DMS 273 (cell line): Measurements from ENCODE around the gene NABP1.
A peak's percentile ranks its signal among the peaks of the same experiment; 100 is the strongest.

ENCODE experiments used
- DNase-seq: peaks from one replicate; lab custom pipeline; 2025; ENCODE audit not compliant: unreplicated experiment; lab: John Stamatoyannopoulos, UW

NABP1 gene

DNA sequence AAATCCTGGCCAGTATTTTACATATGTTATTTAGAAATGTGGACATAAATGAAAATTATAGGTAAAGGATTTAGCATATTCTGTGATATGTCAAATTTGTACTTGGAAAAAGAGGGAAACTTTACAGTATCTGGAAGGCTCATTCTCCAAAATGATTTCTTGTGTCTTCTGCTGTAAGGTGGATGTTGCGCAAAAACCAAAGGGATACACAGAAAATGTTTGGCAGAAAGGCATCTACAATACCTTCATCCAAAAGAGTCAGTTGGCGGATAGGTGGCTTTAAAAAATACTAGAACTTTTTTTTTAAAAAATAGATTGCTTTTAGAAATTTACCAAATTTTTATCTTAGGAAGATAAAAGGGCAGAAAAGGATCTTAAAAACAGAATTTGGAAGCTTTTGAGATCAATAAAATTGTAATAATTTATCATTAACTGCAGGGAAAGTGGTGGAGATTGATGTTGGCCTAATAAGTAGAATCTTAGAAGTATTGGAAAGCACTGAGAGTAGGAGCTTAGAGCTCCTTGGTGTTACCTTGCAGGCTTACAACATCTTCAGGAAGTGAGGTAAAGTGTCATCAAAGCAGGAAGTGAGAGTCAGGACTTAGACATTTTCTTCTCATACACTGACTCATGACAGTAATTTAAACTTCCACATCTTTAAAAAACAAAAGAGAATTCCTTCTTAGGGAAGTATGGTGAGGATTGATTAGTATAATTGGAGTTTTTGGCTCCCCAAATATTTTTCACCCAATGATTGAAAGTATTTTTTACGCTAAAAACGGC is 2.1 kb downstream of the NABP1 start:
- peak; percentile 10 for DNase-seq

DNA sequence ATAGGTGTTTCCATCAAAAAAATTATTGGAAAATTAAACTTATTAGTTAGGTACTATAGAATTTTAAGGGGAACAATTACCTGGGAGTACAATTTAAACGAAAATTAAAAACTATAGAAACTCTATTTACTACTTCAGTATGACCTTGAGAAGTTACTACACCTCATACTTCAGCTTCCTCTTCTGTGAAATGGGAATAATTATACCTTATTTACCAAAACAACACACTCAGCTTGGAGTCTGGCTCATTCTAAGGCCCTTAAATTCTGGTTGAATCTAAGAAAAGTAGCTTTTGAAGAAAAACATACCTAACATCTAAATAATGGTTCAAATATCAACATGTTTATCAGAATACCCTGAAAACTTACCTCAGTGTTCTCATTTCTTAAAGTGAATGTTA is 2.7 kb downstream of the NABP1 start:
- no peak for DNase-seq

GRCh38 chr2:191682126-191682525 is 4.2 kb downstream of the NABP1 start:
- no peak for DNase-seq

- no peak for DNase-seq
Measured at GRCh38 chr2:191686066-191686465, 8.1 kb downstream of the NABP1 start.

- DNase-seq = no peak
Measured at GRCh38 chr2:191686729-191687128, 8.8 kb downstream of the NABP1 start.

DNA sequence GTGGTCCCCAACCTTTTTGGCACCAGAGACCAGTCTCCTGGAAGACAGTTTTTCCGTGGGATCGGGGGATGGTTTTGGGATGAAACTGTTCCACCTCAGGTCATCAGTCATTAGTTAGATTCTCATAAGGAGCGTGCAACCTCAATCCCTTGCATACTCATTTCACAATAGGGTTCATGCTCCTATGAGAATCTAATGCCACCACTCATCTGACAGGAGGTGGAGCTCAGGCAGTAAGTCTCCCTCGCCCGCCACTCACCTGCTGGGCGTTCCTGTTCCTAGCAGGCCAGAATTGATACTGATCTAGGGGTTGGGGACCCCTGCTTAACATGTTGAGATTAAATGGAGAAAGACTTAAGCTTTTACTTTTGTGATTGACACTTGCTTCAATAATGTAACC is 9.9 kb downstream of the NABP1 start:
- no peak for DNase-seq

DNA sequence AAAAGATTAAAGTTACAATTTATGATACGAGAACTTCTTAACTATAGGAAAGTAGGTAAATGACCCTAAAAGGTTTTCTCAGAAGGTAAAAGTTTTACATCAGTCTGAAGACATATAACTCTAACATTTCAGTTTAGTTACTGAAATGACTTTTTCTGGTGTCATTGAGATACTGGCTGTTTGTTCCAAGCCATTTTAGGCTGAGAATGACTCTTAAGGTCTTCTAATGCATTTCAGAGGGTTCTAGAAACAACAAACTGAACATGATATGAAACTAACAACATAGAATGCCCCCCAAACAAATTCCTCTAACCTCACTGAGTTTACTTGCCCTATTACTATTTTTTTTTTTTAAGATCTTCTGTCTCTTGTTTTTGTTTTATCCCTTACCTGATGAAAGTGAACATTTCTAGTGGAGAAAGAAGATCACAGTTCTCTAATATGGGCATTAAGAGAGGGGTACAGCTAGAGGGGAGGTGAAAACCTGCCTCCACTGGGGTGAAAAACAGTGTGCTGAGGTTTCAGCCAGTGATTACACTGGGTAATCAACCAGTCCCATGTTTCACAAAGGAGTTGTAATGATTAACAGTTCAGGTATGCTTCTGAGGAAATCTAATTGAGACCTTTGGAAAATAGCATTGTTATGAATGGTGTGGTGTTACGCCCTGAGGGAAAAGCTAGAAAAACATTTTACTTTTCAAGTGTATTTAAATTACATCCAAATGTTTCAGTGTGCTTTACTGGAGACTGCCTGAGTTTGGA is 11.2 kb downstream of the NABP1 start:
- no peak for DNase-seq

- no peak for DNase-seq
Measured at GRCh38 chr2:191690327-191690726, 12.4 kb downstream of the NABP1 start.

- peak; percentile 83 for DNase-seq
Measured at GRCh38 chr2:191691016-191691735, 13.2 kb downstream of the NABP1 start.

- DNase-seq = peak; percentile 31
Measured at GRCh38 chr2:191691898-191692297, 14.0 kb downstream of the NABP1 start.

GRCh38 chr2:191692502-191693115 is 14.7 kb downstream of the NABP1 start:
- DNase-seq = no peak

DNA sequence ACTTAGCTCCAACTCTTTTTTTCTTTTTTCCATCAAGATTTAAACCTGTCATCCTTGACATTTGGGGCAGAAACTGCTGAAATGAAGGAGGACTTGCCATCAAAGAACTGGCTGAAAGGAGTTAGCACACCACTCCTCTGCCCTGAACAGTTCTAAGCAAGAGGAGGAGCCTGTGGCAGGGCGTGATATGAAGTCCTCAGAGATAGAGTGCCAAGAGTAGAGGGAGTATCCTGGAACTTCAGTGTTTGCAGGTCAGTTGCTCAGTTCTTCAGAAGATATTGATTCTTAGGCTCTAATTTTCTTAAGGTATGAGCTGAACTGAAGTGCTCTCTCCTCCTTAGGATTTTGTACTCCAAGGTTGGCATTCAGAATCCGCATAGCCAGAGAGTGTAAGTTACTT is 15.2 kb downstream of the NABP1 start:
- DNase-seq = no peak

DNA sequence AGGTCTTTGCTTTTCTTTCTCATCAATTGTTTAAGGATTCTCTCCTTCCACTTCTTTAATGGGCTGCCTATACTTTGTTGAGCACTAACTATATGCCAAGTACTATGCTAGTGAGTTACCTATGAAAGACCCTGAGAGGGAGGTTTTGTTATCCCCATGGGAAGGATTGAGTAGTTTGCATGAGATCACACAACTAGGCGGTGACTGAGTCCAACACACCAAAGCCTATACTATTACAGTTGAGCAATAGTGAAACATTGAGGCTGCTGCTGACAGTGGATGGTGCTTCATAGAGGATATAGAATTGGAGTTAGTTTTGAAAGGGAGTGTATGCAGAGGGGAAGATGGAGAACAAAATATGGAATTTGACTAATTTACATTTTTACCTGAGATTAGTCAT is 15.8 kb downstream of the NABP1 start:
- no peak for DNase-seq

- peak; percentile 60 for DNase-seq
Measured at GRCh38 chr2:191696001-191696400, 18.1 kb downstream of the NABP1 start.

DNA sequence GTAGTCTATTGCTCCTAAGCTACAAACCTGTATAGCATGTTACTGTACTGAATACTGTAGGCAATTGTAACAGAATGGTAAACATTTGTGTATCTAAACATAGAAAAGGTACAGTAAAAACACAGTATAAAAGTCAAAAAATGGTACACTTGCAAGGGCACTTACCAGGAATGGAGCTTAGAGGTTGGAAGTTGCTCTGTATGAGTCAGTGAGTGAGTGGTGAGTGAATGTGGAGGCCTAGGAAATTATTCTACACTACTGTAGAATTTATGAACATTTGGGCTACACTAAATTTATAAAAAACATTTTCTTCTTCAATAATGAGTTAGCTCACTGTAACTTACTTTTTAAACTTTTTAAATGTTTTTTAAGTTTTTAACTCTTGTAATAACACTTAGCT is 19.0 kb downstream of the NABP1 start:
- no peak for DNase-seq

GRCh38 chr2:191697870-191698269 is 19.9 kb downstream of the NABP1 start:
- no peak for DNase-seq

DNA sequence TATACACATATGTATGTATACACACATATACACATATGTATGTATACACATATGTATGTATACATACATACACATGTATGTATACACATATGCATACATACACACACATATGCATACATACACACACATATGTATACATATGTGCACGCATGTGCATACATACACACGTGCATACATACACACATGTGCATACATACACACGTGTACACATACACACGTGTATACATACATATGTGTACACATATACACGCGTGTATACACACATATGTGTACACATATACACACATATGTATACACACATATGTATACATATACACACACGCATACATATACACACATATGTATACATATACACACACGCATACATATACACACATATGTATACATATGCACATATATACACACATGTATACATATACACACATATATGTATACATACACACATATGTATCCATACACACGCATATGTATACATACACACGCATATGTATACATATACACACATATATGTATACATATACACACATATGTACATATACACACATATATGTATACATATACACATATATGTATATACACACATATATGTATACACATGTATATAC is 21.5 kb downstream of the NABP1 start:
- no peak for DNase-seq

DNA sequence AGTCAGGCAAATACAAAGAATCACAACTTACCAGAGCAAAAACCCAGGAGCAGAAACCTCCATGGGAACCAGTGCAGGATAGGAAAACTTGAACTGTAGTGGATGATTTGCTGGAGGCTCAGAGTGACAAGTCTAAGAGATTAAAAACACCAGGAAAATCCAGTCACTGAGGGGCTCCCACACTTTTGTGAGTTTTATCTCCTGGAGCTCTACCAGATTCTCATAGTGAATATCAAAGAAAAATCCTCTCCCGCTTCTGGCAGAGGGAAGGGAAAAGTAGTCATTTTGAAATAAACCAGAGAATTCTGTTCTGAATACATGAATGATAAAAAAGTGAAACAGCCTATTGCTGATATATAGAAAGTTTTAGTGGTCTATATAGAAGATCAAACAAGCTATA is 23.1 kb downstream of the NABP1 start:
- no peak for DNase-seq

- peak; percentile 47 for DNase-seq
Measured at GRCh38 chr2:191701696-191702095, 23.8 kb downstream of the NABP1 start.

DNA sequence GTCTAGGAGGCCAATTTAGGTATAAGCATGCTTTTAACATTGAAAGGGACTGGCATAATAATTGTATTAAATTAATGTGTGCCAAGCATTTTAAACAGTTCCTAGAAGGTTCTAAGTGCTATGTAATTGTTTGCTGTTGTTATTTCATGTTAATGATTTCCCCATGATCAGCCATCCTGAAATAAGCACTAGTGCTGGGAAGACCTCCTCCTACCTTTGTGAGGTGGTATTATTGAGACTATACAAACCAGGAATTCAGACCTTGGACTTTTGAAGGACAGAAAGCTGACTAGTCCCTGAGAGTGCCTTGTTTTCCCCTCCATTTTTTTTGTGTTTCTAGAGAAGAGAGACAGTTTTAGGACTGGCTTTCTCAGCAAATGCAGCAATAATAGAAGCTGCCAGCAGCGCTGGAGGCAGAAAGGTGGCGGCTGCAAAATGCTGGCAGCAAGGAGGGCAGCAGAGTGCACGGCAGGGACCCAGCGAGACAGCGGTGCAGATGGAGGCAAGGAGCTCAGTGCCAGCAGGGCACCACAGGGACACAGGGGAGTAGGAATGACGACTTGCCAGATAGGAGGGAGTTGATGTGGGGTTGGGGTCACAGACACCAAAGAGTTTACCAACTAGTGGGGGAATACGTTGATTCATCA is 25.3 kb downstream of the NABP1 start:
- peak; percentile 12 for DNase-seq
